Mesenchymal stem cell (in vitro differentiated cells and primary cell): ENCODE results near the gene SSH2.

Source experiments
- DNase-seq: peaks from one replicate; pipeline ENCODE4 v3.0.0-alpha.2; 2013
- H2AFZ ChIP-seq: one replicate; pipeline ENCODE4 v1.6.1; 2013; ENCODE audit warnings: low read depth, mild to moderate bottlenecking, control low read depth, inconsistent platforms, low read length, moderate library complexity
- H2AK5ac ChIP-seq: 2 replicates; pipeline ENCODE4 v1.6.1; 2013; ENCODE audit warnings: low read length, moderate library complexity, mild to moderate bottlenecking, inconsistent platforms; ENCODE audit not compliant: severe bottlenecking
- H2BK120ac ChIP-seq: one replicate; pipeline ENCODE4 v1.6.1; 2013; ENCODE audit warnings: low read depth, mild to moderate bottlenecking, inconsistent platforms, low read length, moderate library complexity
- H2BK12ac ChIP-seq, 2 experiments: one replicate each; pipeline ENCODE4 v1.6.1; 2013; ENCODE audit warnings: inconsistent platforms in 2 of 2, low read length in 2 of 2, mild to moderate bottlenecking in 2 of 2, moderate library complexity in 2 of 2, control low read depth in 1 of 2
- H2BK15ac ChIP-seq: one replicate; pipeline ENCODE4 v1.6.1; 2013; ENCODE audit warnings: mild to moderate bottlenecking, low read depth, inconsistent platforms; ENCODE audit not compliant: poor library complexity, severe bottlenecking
- H2BK5ac ChIP-seq: 2 replicates; pipeline ENCODE4 v1.6.1; 2013; ENCODE audit warnings: low read depth, mild to moderate bottlenecking, low read length, control low read depth, inconsistent platforms; ENCODE audit not compliant: poor library complexity, severe bottlenecking
- H3K14ac ChIP-seq, 2 experiments: one replicate each; pipeline ENCODE4 v1.6.1; 2013; ENCODE audit warnings: inconsistent platforms in 2 of 2, low read length in 2 of 2, control low read depth in 1 of 2, mild to moderate bottlenecking in 1 of 2, moderate library complexity in 1 of 2
- H3K18ac ChIP-seq, 2 experiments: one replicate each; pipeline ENCODE4 v1.6.1; 2013; ENCODE audit warnings: inconsistent platforms in 2 of 2, low read length in 2 of 2, control low read depth in 1 of 2, low read depth in 1 of 2, mild to moderate bottlenecking in 1 of 2
- H3K23ac ChIP-seq, 2 experiments: one replicate each; pipeline ENCODE4 v1.6.1; 2013; ENCODE audit warnings: inconsistent platforms in 2 of 2, low read length in 2 of 2, mild to moderate bottlenecking in 2 of 2, moderate library complexity in 2 of 2, control low read depth in 1 of 2
- H3K27ac ChIP-seq: 2 replicates; pipeline ENCODE4 v1.5.1; 2013; ENCODE audit warnings: mild to moderate bottlenecking, moderate library complexity, low read length, control low read depth, inconsistent platforms; ENCODE audit not compliant: poor library complexity, severe bottlenecking
- H3K27me3 ChIP-seq, 2 experiments: 2 replicates each; pipeline versions ENCODE4 v1.6.1 to v1.7.0; 2013; ENCODE audit warnings: low read length in 2 of 2, mild to moderate bottlenecking in 2 of 2, moderate library complexity in 2 of 2, control low read depth in 1 of 2, inconsistent platforms in 1 of 2; ENCODE audit not compliant: control insufficient read depth in 1 of 2, insufficient read depth in 1 of 2
- H3K36me3 ChIP-seq, 2 experiments: 2 replicates each; pipeline versions ENCODE4 v1.6.1 to v1.7.0; 2013; ENCODE audit warnings: low read length in 2 of 2, control low read depth in 1 of 2, inconsistent platforms in 1 of 2, low read depth in 1 of 2, mild to moderate bottlenecking in 1 of 2; ENCODE audit not compliant: insufficient read depth in 2 of 2, control insufficient read depth in 1 of 2
- H3K4ac ChIP-seq, 2 experiments: one replicate each; pipeline ENCODE4 v1.6.1; 2013; ENCODE audit warnings: inconsistent platforms in 2 of 2, low read length in 2 of 2, mild to moderate bottlenecking in 2 of 2, moderate library complexity in 2 of 2, control low read depth in 1 of 2, low read depth in 1 of 2
- H3K4me1 ChIP-seq: 2 replicates; pipeline ENCODE4 v1.6.1; 2013; ENCODE audit warnings: low read depth, low read length, control low read depth; ENCODE audit not compliant: control insufficient read depth, insufficient read depth
- H3K4me2 ChIP-seq: 2 replicates; pipeline ENCODE4 v1.6.1; 2013; ENCODE audit warnings: low read length, mild to moderate bottlenecking, inconsistent platforms; ENCODE audit not compliant: poor library complexity, severe bottlenecking
- H3K4me3 ChIP-seq, 2 experiments: 2 replicates each; pipeline versions ENCODE4 v1.5.1 to v1.7.0; 2013; ENCODE audit warnings: low read length in 2 of 2, mild to moderate bottlenecking in 2 of 2, control low read depth in 1 of 2, low read depth in 1 of 2; ENCODE audit not compliant: insufficient read depth in 1 of 2
- H3K79me1 ChIP-seq: replicated peaks from 2 replicates; pipeline ENCODE4 v1.6.1; 2013; ENCODE audit warnings: mild to moderate bottlenecking, control low read depth, low read length, inconsistent platforms; ENCODE audit not compliant: poor library complexity, severe bottlenecking
- H3K9ac ChIP-seq: 2 replicates; pipeline ENCODE4 v1.7.0; 2013; ENCODE audit warnings: mild to moderate bottlenecking, low read length, moderate library complexity
- H3K9me3 ChIP-seq: 2 replicates; pipeline ENCODE4 v1.7.0; 2013; ENCODE audit warnings: mild to moderate bottlenecking, low read length; ENCODE audit not compliant: control insufficient read depth
- H4K8ac ChIP-seq: one replicate; pipeline ENCODE4 v1.6.1; 2013; ENCODE audit warnings: inconsistent platforms, mild to moderate bottlenecking, low read length, moderate library complexity
- H4K91ac ChIP-seq: one replicate; pipeline ENCODE4 v1.6.1; 2013; ENCODE audit warnings: mild to moderate bottlenecking, low read length, inconsistent platforms
- WGBS: methylation state at CpG from one replicate; pipeline ENCODE4 v1.1.7; 2013; ENCODE audit warnings: mixed read lengths; 5-methylcytosine and 5-hydroxymethylcytosine counted together

Gene SSH2

DNA sequence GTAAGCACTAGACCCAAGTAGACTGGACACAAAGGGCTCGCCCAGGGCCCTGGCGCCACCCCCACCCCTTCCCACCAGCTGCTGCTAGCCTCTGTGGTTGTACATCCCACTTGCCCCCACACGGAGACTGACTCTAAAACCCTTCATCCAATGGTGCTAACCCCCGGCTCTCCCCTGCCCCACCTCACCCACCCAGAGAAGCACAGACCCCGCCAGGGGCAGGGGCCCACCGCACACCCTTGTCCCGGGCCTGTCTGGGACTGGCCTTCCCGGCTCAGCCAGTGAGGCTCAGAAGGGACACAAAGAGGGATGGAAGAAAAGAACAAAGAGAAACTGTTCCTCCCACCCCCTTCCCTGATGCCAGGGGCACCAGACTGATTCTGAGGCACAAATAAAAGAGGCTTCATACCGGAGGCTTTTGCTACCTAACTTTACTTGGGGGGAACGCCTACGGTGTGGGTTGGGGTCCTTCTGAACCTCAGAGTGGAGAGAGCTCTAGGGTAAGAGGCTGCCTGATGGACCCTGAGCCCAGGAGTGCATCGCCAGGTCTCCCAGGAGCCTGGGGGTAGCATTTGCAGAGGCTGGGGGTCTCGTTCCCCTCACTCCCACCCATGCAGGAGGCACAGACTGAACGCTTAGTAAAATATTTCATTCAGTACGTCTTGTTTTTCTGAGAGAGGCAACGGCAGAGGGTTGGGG is 315.5 kb downstream of the SSH2 start:
- no peak overlapping the region for H2AFZ ChIP-seq
- H2BK120ac ChIP-seq = no peak overlapping the region
- WGBS = 85% methylated on average over 13 of the region's 16 CpGs
- no peak overlapping the region for H3K18ac ChIP-seq
- H2BK5ac ChIP-seq = no peak overlapping the region
- H4K8ac ChIP-seq = no peak overlapping the region
- DNase-seq = no peak
- no peak overlapping the region for H3K4me2 ChIP-seq
- H2BK15ac ChIP-seq = no peak overlapping the region
- H3K27ac ChIP-seq = no peak overlapping the region
- peaks cover 51% of the 10 kb centered on the region for H3K4me1 ChIP-seq
- H3K23ac ChIP-seq = no peak overlapping the region
- no peaks in the 10 kb centered on the region for H3K79me1 ChIP-seq
- H3K4me3 ChIP-seq = peak overlapping the region in 1 of 2 experiments; percentile 73
- H2BK12ac ChIP-seq = no peak overlapping the region
- peaks cover 0 to 20% of the 10 kb centered on the region in 2 experiments for H3K36me3 ChIP-seq
- no peaks in the 10 kb centered on the region for H3K9me3 ChIP-seq
- no peak overlapping the region for H2AK5ac ChIP-seq
- H3K4ac ChIP-seq = no peak overlapping the region
- H3K9ac ChIP-seq = peak overlapping the region; percentile 70
- no peak overlapping the region for H3K14ac ChIP-seq
- H3K27me3 ChIP-seq = peaks cover 8 to 9% of the 10 kb centered on the region in 2 experiments
- H4K91ac ChIP-seq = no peak overlapping the region

DNA sequence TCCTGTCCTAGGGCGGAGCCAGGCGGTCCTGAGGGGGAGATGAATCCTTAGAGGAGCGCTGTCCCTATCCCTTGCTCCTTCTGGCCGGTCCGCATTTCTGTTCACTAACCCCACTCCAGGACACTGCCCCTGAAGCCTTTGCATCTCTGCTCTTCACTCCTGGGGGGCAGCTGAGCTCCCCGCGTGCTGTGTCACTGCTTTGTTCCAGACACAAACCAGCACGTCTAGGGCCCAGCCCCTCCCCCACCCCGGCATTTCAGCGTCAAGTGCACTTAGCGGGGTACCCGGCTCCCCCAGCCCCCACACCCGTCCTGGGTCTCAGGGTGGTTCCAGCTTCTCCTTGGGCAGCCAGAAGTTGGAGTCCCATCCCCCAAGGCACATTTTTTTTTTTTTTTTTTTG is 316.2 kb downstream of the SSH2 start:
- no peak overlapping the region for H2BK5ac ChIP-seq
- H2BK120ac ChIP-seq = no peak overlapping the region
- H4K8ac ChIP-seq = peak overlapping the region; percentile 82
- H3K4me3 ChIP-seq = peak overlapping the region in 1 of 2 experiments; percentile 59
- H3K27me3 ChIP-seq = peaks cover 7 to 9% of the 10 kb centered on the region in 2 experiments
- no peak overlapping the region for H3K27ac ChIP-seq
- no peaks in the 10 kb centered on the region for H3K9me3 ChIP-seq
- no peak overlapping the region for H3K23ac ChIP-seq
- H2BK15ac ChIP-seq = no peak overlapping the region
- peaks cover 0 to 24% of the 10 kb centered on the region in 2 experiments for H3K36me3 ChIP-seq
- no peak overlapping the region for H3K14ac ChIP-seq
- WGBS = 33% methylated on average over 13 of the region's 13 CpGs
- H4K91ac ChIP-seq = peak overlapping the region; percentile 45
- peak overlapping the region in 1 of 2 experiments; percentile 30 for H2BK12ac ChIP-seq
- peak overlapping the region; percentile 70 for H3K9ac ChIP-seq
- no peak overlapping the region for H3K18ac ChIP-seq
- no peak for DNase-seq
- H3K4me1 ChIP-seq = peaks cover 48% of the 10 kb centered on the region
- peak overlapping the region; percentile 74 for H3K4me2 ChIP-seq
- H2AK5ac ChIP-seq = peak overlapping the region; percentile 49
- peaks cover 1% of the 10 kb centered on the region for H3K79me1 ChIP-seq
- H2AFZ ChIP-seq = peak overlapping the region; percentile 7
- peak overlapping the region in 1 of 2 experiments; percentile 57 for H3K4ac ChIP-seq

DNA sequence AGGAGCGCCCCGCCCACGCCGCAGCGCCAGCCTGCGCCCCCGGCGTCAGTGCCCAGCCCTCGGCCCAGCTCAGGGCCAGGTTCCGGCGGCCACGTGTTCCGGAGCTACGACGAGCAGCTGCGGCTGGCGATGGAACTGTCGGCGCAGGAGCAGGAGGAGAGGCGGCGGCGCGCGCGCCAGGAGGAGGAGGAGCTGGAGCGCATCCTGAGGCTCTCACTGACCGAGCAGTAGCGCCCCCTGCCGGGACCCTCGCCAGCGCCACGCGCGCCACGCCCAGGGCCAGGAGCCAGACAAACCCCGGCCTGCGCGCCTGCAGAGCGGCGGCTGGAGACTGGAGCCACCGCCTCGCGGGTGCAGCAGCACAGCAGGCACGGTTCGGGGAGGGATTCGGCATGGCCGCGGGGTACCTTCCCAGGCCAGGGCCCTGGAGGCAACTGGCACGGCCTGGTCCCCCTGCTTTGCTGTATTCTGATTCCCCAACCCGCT is 316.6 kb downstream of the SSH2 start:
- WGBS = 3% methylated on average over 49 of the region's 50 CpGs
- peak overlapping the region; percentile 30 to 47 for H2BK12ac ChIP-seq
- no peak overlapping the region for H3K23ac ChIP-seq
- no peak overlapping the region for H2BK5ac ChIP-seq
- H3K4me1 ChIP-seq = peaks cover 44% of the 10 kb centered on the region
- H2BK120ac ChIP-seq = no peak overlapping the region
- H3K18ac ChIP-seq = peak overlapping the region; percentile 27 to 44
- H2AK5ac ChIP-seq = no peak overlapping the region
- DNase-seq = peak; percentile 83
- peaks cover 0 to 28% of the 10 kb centered on the region in 2 experiments for H3K36me3 ChIP-seq
- peak overlapping the region; percentile 27 to 59 for H3K4me3 ChIP-seq
- peak overlapping the region; percentile 45 for H4K91ac ChIP-seq
- peak overlapping the region; percentile 70 for H3K9ac ChIP-seq
- H3K79me1 ChIP-seq = peaks cover 1% of the 10 kb centered on the region
- no peaks in the 10 kb centered on the region for H3K9me3 ChIP-seq
- no peak overlapping the region for H3K27ac ChIP-seq
- H3K4me2 ChIP-seq = peak overlapping the region; percentile 74
- H2AFZ ChIP-seq = peak overlapping the region; percentile 7
- peak overlapping the region; percentile 82 for H4K8ac ChIP-seq
- peaks cover 6 to 9% of the 10 kb centered on the region in 2 experiments for H3K27me3 ChIP-seq
- no peak overlapping the region for H3K4ac ChIP-seq
- H2BK15ac ChIP-seq = peak overlapping the region; percentile 9
- H3K14ac ChIP-seq = no peak overlapping the region

DNA sequence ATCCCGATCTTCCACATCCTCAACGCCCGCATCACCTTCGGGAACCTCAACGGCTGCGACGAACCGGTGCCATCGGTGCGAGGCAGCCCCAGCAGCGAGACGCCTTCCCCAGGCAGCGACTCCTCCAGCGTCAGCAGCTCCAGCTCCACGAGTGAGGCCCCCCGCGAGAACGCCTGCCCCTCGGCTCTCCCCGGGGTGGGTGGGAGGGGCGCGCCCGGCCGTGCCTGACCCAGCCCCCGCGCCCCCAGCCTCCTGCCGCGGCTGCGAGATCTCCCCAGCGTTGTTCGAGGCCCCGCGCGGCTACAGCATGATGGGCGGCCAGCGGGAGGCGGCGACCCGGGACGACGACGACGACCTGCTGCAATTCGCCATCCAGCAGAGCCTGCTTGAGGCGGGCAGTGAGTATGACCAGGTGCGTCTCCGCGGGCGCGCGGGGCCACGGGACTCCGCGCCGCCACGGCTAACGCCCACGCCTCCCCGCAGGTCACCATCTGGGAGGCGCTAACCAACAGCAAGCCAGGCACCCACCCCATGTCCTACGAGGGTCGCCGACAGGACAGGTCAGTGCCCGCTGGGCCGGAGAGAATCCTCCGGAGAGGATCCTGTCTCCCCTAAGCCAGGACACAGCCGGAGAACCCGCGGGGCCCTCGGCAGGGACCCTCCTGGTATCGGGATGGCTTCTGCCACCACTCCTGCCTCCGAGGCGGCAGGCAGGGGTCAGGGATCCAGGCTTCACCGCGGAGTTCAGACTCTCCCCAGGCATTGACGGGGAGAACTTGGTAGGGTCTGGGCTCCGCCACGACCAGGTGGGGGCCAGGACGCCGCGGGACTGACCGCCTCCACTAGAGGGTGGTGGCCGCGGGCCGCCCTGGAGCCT is 317.4 kb downstream of the SSH2 start:
- H3K18ac ChIP-seq = peak overlapping the region in 1 of 2 experiments; percentile 12
- no peak overlapping the region for H2AFZ ChIP-seq
- H3K4me2 ChIP-seq = no peak overlapping the region
- peak overlapping the region in 1 of 2 experiments; percentile 27 for H3K4me3 ChIP-seq
- H3K14ac ChIP-seq = no peak overlapping the region
- H3K27me3 ChIP-seq = peaks cover 6 to 9% of the 10 kb centered on the region in 2 experiments
- H2AK5ac ChIP-seq = no peak overlapping the region
- H2BK5ac ChIP-seq = no peak overlapping the region
- no peak overlapping the region for H2BK12ac ChIP-seq
- no peak overlapping the region for H3K9ac ChIP-seq
- peaks cover 1% of the 10 kb centered on the region for H3K79me1 ChIP-seq
- no peak overlapping the region for H4K91ac ChIP-seq
- no peak for DNase-seq
- H4K8ac ChIP-seq = no peak overlapping the region
- no peak overlapping the region for H3K27ac ChIP-seq
- no peak overlapping the region for H2BK120ac ChIP-seq
- WGBS = 91% methylated on average over 79 of the region's 85 CpGs
- peaks cover 0 to 32% of the 10 kb centered on the region in 2 experiments for H3K36me3 ChIP-seq
- no peak overlapping the region for H3K23ac ChIP-seq
- peak overlapping the region; percentile 73 for H2BK15ac ChIP-seq
- H3K4ac ChIP-seq = no peak overlapping the region
- no peaks in the 10 kb centered on the region for H3K9me3 ChIP-seq
- H3K4me1 ChIP-seq = peaks cover 40% of the 10 kb centered on the region
